HG03442 (cell line): ENCODE measurements around the gene DNAJC18.
"Not testable (repeated sequence)": the region's sequence is repeated elsewhere in the genome, so short reads cannot be mapped to it uniquely, and the experiment has no call there.

Experiments
- ATAC-seq: cut with Tn5 transposase; IDR thresholded peaks from one replicate; pipeline ENCODE4 v1.9.1; 2021; ENCODE audit warnings: mild to moderate bottlenecking, moderate library complexity; ENCODE audit not compliant: unreplicated experiment

The DNAJC18 gene

DNA sequence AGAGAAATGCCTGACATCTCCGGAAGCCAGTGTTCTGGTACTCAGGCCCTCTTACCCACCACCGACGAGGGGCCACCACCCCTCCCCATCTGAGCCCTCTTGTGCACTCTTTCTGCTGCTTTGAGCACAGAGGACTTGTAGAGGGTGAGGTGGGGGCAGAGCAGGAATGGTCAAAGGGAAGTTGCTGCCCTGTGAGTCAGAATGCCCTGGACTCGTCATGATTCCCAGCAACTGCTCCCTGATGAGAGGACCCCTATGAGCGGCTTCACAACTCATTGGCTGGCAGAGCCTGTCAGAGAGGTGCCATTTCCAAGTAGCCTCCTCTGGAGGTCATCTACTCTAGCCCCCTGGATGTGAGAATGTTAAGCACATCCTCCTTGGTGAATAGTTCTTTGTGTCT lies 22.4 kb upstream of the DNAJC18 start:
- no peak for ATAC-seq

DNA sequence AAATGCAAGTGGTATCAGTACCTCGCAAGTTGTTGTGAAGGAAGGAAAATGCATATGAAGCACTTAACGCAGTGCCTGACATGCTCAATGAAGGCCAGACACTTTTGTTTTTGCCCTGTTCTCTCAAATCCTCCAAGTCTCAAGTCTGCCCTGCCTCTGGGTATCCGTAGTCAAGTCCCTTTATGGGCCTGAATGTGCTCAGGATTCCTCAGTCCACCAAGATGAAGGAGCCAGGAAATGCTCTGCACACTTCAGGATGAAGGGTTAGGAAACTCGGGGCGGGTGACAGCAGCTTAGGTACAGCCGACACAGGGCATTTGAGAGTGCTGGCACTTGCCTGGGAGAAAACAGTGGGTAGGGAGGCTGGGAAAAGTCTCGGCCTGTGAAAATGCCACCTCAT lies 21.9 kb upstream of the DNAJC18 start:
- ATAC-seq, result no peak

DNA sequence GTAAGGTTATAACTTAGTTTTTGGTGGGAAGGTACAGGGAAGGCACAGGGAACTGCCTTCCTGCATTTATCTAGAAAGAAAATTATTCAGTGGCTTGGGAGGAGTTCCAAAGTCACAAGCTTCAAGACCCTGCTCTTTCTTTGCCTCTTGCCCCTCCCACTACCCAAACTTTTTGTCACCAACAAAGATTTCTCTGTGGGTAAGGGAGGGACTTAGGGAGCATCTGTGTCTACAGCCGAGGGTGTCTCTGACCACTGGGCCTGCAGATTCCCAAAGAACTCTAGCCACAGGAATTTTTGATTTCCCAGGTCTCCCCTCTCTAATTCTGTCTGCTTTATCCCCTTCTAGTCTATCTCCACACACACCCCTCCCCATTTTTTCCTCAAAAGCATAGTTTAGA lies 21.1 kb upstream of the DNAJC18 start:
- ATAC-seq, result no peak

DNA sequence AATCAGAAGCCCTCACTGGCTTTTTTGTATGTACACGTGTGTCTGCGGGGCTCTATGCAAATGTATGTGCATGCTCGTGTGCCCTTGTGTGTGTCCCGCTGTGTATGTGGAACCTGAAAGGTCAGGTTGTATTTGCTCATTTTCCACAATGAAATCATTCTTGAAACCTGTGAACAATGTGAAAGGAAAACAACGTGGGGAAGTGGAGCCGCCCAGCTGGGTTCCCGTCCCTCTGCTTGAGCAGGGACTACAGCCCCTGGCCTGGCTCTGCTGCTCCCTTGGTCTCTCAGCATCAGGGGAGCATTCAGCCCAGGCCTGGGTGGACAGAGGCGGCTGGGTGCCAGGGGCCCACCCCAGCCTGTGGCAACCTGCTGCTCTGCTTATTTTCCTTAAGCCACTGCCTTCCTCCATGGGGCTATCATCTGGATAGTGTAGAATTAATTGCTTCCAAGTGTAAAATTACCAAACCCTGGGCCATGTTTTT lies 20.2 kb upstream of the DNAJC18 start:
- peak; percentile 21 for ATAC-seq

DNA sequence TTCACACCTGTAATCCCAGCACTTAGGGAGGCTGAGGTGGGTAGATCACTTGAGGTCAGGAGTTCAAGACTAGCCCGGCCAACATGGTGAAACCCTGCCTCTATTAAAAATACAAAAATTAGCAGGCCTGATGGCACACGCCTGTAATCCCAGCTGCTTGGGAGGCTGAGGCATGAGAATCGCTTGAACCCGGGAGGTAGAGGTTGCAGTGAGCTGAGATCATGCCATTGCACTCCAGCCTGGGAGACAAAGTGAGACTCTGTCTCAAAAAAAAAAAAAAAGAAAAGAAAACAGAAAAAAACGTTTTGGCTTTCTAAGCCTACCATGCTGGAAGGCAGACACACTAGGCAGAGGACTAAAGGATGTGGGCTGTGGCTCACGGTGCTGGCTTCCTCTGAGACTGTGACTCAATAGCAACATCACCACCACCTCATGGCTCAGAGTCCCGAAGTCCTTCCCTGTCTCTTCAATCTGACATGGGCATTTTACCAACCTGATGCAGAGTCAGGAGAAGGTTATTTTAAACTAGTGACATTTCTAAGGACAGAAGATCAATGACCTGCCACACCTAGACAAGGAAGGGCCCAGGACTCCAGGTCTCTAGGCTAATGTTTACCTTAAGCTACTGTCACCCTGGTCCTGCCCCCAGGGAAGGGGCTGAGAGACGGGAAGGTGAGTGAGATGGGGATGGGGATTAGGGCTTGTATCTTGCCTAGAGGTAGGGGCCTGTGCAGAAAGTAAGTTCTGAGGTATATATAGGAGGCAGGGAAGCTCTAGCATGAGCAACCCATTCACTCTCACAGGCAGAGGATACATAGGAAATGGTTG lies 19.5 kb upstream of the DNAJC18 start:
- peak; percentile 59 for ATAC-seq

DNA sequence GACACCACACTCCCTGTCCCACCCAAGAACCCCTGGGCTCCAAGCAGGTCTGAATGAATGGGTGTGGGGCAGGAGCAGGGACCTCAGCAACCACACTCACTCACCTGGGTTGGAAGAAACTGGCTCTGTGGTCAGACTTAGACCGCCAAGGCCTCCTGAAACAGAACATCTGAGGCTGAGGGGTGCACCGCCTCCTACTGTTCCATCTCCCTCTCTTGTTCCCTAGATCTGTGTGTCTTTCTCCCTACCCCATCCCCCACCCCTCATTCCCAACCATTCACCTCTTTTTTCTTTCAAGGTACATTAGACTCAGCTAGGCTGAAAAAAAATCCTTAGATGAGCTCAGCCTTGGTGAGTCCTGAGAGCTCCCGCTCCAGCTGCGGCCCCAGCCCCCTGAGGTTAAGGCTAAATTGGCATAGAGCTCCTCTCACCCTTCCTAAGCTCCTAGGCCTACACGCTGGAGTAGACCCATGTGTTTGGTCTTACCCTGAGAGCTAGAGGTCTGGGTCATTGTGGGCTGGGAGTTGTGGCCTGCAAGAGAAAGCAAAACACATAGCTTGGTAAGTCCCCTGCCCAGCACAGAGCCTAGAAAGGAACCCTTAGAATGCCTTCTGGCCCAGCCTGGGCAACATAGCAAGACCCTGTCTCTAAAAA lies 18.5 kb upstream of the DNAJC18 start:
- no peak for ATAC-seq

DNA sequence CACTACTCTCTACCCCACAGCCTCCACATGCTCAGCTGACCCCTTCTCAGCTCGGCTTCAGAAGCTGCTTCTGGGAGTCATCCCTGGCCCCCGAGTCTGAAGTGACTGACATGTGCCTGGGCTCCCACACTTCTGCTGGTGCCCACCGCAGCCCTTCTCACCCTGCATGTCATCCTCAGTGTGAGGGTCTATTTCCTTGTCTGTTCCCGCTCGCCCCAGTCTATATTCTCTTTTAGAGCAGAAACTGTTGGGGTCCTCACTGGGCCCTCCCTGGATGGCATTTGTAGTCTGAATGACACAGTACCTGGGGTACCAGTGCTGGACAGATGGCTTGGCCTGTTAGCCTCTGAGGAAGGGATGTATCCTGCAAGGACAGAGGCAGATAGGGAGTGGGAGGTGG lies 17.9 kb upstream of the DNAJC18 start:
- no peak for ATAC-seq

DNA sequence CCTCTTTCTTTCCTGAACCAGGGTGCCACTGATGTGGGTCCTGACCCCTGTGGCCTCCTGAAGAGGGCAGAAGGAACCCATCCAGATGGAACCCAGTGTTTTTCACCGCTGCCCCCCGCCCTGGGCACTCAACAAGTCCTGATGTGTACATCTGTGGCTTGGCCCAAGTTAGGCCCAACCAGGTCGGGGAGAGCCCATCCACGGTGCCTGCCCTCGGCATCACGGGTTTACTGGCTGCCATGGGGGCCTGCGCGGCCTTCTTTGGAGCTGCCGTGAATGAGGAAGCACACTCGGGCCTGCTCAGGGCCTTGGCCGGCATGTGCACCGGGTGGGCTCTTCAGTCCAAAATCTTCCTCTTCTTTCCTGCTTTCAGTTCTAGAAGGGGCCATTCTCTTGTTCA lies 17.5 kb upstream of the DNAJC18 start:
- no peak for ATAC-seq

DNA sequence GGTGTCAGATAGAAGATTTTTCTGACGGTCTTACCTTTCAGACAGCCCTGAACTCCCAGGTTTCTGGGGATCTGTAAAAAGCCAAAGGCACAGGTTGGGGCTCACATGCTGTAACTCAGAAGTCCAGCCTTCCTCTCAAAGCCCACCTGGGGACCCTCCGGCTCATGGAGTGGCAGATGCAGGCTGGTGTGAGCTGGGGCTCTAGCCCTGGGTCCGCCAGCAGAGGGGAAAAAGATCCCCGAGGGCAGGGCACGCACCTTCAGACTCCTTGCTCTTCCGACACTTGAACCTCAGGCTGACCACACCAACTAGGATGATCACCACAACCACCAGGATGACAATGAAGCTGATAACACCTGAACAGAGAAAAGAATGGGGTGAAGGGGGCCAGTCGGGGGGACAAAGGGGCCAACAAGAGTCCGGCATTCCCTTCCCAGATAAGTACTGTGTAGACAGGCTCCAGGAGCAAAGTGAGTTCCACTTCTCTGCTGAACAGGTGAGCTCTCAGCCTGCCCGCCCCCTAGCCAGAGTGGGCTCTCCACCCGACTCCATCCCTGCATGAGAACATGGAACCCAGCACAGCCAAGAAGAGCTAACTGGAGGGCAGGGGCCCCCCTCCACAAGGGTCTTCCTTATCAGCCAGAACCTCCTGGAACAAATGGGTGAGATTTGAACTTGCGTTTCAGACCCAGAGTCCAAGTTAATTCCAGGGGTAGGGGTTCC lies 15.4 kb upstream of the DNAJC18 start:
- ATAC-seq, result no peak

DNA sequence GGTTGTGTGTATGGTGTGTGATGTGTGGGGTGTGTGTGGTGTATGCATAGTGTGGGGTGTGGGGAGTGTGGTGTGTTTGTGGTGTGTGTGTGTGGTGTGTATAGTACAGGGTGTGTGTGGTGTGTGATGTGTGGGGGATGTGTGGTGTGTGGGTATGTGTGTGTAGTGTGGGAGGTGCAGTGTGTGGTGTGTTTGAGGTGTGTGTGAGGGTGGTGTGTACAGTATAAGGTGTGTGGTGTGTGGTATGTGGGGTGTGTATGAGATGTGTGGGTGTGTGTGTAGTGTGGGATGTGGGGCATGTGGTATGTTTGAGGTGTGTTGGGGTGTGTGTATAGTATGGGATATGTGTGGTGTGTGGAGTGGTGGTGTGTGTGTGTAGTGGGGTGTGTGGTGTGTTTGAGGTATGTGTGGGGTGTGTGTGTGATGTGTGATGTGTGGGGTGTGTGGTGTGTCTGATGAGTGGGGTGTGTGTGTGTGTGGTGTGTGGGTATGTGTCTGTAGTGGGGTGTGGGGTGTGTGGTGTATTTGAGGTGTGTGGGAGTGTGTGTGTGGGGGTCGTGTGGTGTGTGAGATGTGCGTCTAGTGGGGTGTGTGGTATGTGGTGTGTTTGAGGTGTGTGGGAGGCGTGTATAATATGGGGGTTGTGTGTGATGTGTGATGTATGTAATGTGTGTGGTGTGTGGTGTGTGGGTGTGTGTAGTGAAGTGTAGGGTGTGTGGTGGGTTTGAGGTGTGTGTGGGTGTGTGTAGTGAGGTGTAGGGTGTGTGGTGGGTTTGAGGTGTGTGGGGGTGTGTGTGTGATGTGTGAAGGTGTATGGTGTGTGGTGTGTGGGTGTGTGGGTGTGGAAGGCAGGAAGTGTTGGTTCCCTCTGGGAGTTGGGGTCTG lies 14.6 kb upstream of the DNAJC18 start:
- ATAC-seq, result no peak

DNA sequence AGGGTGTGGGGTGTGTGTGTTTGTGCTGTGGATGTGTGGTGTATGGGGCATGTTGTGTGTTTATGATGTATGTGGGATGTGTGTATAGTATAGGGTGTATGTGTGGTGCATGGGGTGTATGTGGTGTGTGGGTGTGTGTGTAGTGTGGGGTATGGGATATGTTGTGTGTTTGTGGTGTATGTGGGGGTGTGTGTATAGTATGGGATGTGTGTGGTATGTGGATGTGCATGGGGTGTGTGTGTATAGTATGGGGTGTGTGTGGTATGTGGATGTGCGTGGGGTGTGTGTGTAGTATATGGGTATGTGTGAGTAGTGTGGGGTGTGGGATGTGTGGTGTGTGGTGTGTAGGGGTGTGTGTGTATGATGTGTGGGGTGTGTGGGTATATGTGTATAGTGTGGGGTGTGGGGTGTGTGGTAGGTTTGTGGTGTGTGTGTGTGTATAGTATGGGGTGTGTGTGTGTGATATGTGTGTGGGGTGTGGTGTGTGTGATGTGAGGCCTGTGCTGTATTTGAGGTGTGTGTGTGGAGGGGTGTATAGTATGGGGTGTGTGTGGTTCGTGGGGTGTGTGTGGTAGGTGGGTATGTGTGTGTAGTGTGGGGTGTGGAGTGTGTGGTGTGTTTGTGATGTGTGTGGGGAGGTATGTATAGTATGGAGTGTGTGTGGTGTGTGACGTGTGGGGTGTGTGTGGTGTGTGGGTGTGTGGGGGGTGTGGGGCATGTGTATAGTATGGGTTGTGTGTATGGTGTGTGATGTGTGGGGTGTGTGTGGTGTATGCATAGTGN lies 12.7 kb upstream of the DNAJC18 start:
- no peak for ATAC-seq

DNA sequence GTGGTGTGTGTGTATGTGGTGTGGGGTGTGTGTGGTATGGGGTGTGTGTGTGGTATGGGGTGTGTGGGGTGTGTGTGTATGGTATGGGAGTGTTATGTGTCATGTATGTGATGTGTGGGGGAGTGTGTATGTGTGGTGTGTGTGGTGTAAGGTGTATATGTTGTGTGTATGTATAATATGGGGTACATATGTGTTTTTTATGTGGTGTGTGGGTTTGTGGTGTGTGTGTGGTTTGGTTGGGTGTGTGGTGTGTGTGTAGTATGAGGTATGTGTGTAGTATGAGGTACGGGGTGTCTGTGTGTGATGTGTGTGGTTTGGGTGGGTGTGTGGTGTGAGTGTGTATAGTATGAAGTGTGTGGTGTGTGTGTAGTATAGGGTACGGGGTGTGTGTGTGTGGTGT lies 11.9 kb upstream of the DNAJC18 start:
- ATAC-seq, result no peak

DNA sequence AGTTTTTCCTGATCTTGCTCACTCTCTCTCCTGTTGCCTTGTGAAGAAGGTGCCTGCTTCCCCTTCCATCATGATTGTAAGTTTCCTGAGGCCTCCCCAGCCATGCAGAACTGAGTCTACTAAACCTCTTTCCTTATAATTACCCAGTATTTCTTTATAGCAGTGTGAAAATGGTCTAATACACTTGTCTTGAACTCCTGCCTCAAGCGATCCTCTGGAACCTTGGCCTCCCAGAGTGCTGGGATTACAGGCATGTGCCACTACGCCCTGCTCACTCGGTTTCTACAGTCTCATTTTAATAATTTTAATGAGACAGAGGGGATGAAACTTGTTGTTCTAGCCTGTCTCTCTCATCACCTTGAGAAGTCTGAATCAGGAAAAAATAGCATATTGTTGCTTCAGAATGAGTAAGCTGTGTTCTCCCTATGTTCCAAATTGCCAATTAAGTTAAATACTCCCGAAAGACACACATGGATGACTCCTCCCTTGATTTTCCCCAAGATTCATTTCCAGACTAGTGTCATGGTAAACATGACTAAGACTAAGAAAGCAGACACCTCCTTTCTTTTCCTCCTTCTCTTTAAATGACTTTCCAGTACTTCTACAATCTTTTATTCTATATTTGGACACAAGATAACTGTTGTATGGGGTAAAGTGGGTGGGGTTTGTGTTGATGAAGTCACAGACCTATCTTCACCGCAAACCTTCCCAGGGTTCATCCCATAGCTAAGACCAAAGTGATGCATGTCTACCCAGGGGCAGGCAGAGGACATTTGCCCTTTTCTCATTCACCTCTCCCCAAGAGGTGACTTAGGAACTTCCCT lies 7.8 kb upstream of the DNAJC18 start:
- peak; percentile 48 for ATAC-seq

DNA sequence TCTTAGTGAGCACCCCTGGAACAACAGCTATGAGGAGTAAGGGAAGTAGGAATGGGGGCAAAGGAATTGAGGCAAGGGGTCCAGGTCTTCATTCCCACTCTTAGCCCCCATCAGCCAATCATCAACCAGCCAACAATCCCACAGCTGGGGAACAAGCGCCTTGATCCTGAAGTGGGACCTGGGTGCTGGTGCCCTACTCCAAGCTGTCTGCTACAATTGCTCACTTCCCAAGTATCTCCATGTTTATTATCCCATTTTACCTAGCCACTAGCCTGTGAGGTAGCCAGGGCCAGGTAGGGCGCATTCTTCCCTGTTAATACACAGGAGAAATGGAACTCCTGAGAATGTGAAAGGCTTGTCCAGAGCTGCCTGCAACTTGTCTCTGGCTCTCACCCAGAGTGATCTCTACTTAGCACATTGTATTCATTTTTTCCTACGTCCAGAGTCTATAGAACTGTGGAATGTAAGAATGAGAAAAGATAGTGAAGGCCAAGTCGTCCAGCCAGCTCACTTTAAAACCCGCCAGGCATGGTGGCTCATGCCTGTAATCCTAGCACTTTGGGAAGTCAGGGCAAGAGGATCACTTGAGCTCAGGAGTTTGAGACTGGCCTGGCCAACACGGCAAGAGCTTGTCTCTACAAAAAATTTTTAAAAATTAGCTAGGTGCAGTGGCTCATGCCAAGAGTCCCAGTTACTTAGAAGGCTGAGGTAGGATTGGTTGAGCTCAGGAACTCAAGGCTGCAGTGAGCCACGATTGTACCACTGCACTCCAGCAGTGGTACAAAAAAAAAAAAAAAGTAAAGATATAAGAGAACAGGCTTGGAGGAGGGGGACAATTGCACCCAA lies 6.2 kb upstream of the DNAJC18 start:
- no peak for ATAC-seq

DNA sequence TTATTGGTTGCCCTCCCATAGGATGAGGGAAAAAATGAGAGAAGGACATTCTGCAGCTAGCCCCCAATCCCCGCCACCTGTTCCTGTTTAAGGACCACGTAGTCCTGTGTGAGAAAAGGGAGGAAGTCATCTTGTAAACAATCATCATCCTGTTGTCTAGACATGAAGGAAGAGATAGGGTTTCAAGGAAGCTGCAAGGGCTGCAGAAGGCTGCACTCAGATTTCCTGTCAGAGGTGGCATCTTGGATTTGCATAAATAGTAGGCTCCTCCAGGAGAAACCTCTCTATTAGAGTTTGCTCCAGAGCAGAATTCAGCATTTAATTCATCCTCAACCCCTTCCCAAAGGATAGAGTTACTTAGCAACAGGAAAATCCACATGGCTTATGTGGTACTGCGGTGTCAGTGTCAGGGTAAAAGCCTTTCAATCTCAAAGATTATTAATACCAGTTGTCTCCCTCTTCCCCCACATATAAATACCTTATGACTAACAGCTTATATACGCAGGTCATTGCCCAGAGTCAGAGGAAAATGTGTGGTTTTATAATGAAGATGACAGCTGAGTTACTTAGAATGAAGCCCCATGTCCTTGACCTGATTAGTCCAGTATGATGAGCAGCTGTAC lies 4.6 kb upstream of the DNAJC18 start:
- ATAC-seq, result no peak

DNA sequence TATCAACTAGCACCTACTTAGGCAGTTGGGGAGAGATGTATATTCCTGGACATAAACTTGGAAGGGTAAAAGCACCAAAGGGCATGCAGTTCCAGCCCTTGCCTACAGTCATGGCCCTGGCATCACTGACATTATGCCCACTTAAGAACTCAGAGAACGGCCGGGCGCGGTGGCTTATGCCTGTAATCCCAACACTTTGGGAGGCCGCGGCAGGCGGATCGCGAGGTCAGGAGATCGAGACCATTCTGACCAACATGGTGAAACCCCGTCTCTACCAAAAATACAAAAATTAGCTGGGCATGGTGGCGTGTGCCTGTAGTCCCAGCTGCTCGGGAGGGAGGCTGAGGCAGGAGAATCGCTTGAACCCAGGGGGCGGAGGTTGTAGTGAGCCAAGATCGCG lies 1.1 kb upstream of the DNAJC18 start:
- ATAC-seq, result not testable (repeated sequence)

DNA sequence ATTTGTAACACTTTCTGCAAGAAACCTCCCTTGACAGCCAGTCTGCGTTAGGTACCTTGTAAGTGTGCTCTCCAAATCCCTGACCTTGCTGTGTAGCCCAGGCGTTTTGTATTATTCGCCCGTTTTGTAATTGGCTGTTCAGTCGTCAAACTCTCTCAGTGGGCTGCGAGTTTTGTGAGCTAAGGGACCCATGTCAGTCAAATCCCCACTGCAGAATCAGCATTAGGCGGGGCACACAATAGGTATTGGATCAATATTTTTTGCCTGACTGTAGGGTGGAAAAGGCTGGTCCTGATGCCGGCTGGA lies 665 bp downstream of the DNAJC18 start:
- no peak for ATAC-seq

DNA sequence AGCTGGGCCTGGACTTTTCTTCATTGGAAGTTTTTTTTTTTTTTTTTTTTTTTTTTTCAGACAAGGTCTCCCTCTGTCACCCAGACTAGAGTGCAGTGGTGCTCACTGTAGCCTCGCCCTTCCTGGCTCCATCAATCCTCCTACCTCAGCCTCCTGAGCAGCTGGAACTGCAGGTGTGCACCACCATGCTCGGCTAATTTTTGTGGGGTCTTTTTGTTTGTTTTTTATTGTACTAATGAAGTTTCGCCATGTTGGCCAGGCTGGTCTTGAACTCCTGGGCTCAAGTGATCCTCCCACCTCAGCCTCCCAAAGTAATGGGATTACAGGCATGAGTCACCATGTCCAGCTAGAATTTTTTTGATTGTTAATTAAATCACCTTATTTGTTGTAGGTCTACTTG lies 3.6 kb downstream of the DNAJC18 start:
- ATAC-seq, result no peak
